ENCODE data around the gene DIDO1. TPM values are rescaled to one million over a fixed set of nuclear protein-coding genes. Genes with fewer than 3 reads are reported as not detected.

Gene DIDO1
- total and polyA plus RNA-seq, 2 of the 13 experiments (the other 11 are each of a cell fraction or from before 2014, with no cell fraction given): 75.0 to 75.1 TPM

- TF ChIP-seq ZNF207 (IDR thresholded peaks at IDR 0.05; ENCODE audit: borderline replicate concordance) (no peak), TP53 (CRISPR knock-in tag; conservative IDR thresholded peaks at IDR 0.05) (peak; percentile 84; the same call in 1 of the 2 replicates), ZNF501 (CRISPR knock-in tag; IDR thresholded peaks at IDR 0.05) (peak; percentile 97), ESRRA (CRISPR knock-in tag; IDR thresholded peaks at IDR 0.05; ENCODE audit: low read depth) (no peak), ZNF557 (CRISPR knock-in tag; IDR thresholded peaks at IDR 0.05) (peak; percentile 94), IKZF1 (IDR thresholded peaks at IDR 0.05) (no peak), ATF5 (CRISPR knock-in tag; IDR thresholded peaks at IDR 0.05; ENCODE audit: low read depth) (peak; percentile 69; the same call in 1 of the 2 replicates), ZNF136 (CRISPR knock-in tag; IDR thresholded peaks at IDR 0.05; ENCODE audit: low read depth) (peak; percentile 44; the same call in 1 of the 2 replicates), ZFYVE20 (CRISPR knock-in tag; IDR thresholded peaks at IDR 0.05; ENCODE audit: borderline replicate concordance, low read depth) (peak; percentile 73; the same call in 1 of the 2 replicates), ZSCAN25 (CRISPR knock-in tag; IDR thresholded peaks at IDR 0.05) (peak; percentile 71), ZNF329 (CRISPR knock-in tag; IDR thresholded peaks at IDR 0.05; ENCODE audit: low read depth) (peak; percentile 71; the same call in 1 of the 2 replicates), SNAPC2 (CRISPR knock-in tag; IDR thresholded peaks at IDR 0.05) (peak; percentile 17; the same call in 1 of the 2 replicates), ZNF513 (CRISPR knock-in tag; conservative IDR thresholded peaks at IDR 0.05) (no peak), ZNF841 (CRISPR knock-in tag; IDR thresholded peaks at IDR 0.05; ENCODE audit: borderline replicate concordance) (no peak; the same call in 1 of the 2 replicates), KLF9 (CRISPR knock-in tag; IDR thresholded peaks at IDR 0.05; ENCODE audit: low read depth) (no peak), MTERF4 (CRISPR knock-in tag; IDR thresholded peaks at IDR 0.05) (no peak; the same call in 1 of the 2 replicates), ARID2 (CRISPR knock-in tag; IDR thresholded peaks at IDR 0.05; ENCODE audit: borderline replicate concordance) (0 out of 2 replicates have a peak, but pooled peaks have one; percentile 75), ZNF674 (CRISPR knock-in tag; IDR thresholded peaks at IDR 0.05; ENCODE audit: low read depth) (peak; percentile 91; the same call in 1 of the 2 replicates), SNAI1 (CRISPR knock-in tag; IDR thresholded peaks at IDR 0.05; ENCODE audit: borderline replicate concordance) (peak; percentile 59; the same call in 1 of the 2 replicates), TBX2 (CRISPR knock-in tag; IDR thresholded peaks at IDR 0.05; ENCODE audit: borderline replicate concordance) (peak; percentile 81), E2F2 (CRISPR knock-in tag; IDR thresholded peaks at IDR 0.05; ENCODE audit: borderline replicate concordance) (peak; percentile 81), SCMH1 (CRISPR knock-in tag; IDR thresholded peaks at IDR 0.05; ENCODE audit: borderline replicate concordance) (no peak), MXD3 (CRISPR knock-in tag; IDR thresholded peaks at IDR 0.05) (peak; percentile 63), CHD4 (IDR thresholded peaks at IDR 0.05; ENCODE audit: borderline replicate concordance, low read length) (no peak), ZNF616 (CRISPR knock-in tag; IDR thresholded peaks at IDR 0.05; ENCODE audit: low read depth) (peak; percentile 50; the same call in 1 of the 2 replicates), ZNF790 (CRISPR knock-in tag; IDR thresholded peaks at IDR 0.05; ENCODE audit: borderline replicate concordance) (0 out of 2 replicates have a peak, but pooled peaks have one; percentile 87)
Observed at GRCh38 chr20:62900052-62900691, 26.1 kb downstream of the DIDO1 start (continued).

Measured in HepG2 (cell line).